Gastrocnemius medialis (tissue), 4 donors: ENCODE data around the gene KLHL35. TPM values are rescaled to one million over a fixed set of nuclear protein-coding genes. Genes with fewer than 3 reads are reported as not detected.
"Not testable (repeated sequence)": the region's sequence is repeated elsewhere in the genome, so short reads cannot be mapped to it uniquely, and the experiment has no call there.

Source experiments
- ATAC-seq, 2 donors: fragments of 150-250 bp; one replicate each; pipeline ENCODE4 v1.9.1; 2016
- DNase-seq, 2 donors: peaks; one replicate each; pipeline ENCODE4 v3.0.0-alpha.2; 2019
- H3K27ac ChIP-seq, 4 donors: fragments of 200-600 bp; sonication (generic); 1 replicate in 1 of 4; 2 replicates in 3 of 4; pipeline ENCODE4 v1.5.1; 2016 to 2018; ENCODE audit warnings: mild to moderate bottlenecking in 2 of 4, moderate library complexity in 1 of 4
- H3K27me3 ChIP-seq, 3 donors: fragments of 200-600 bp; sonication (generic) in 2 of 3; 1 replicate in 1 of 3; 2 replicates in 2 of 3; pipeline versions ENCODE4 v1.5.1 to v1.6.0; 2016 to 2019; ENCODE audit warnings: mild to moderate bottlenecking in 1 of 3, moderate library complexity in 1 of 3
- H3K36me3 ChIP-seq, 2 donors: fragments of 200-600 bp; sonication (generic) in 1 of 2; one replicate each; pipeline ENCODE4 v1.5.1; 2017 to 2018
- H3K4me1 ChIP-seq, 2 donors: fragments of 200-600 bp; sonication (generic) in 1 of 2; one replicate each; pipeline ENCODE4 v1.5.1; 2016 to 2017; ENCODE audit warnings: mild to moderate bottlenecking in 2 of 2
- H3K4me3 ChIP-seq, 4 donors: fragments of 200-600 bp; sonication (generic) in 3 of 4; 1 replicate in 1 of 4; 2 replicates in 3 of 4; pipeline ENCODE4 v1.5.1; 2016 to 2019; ENCODE audit warnings: mild to moderate bottlenecking in 2 of 4
- H3K9me3 ChIP-seq, 3 donors: fragments of 200-600 bp; sonication (generic) in 2 of 3; 1 replicate in 1 of 3; 2 replicates in 2 of 3; pipeline ENCODE4 v1.5.1; 2016 to 2019
- POLR2A ChIP-seq, 2 donors: fragments of 450-650 bp; IDR thresholded peaks; one replicate each; pipeline ENCODE4 v1.6.1; 2017; ENCODE audit warnings: antibody characterized with exemption in 2 of 2, mild to moderate bottlenecking in 2 of 2, moderate library complexity in 2 of 2
- in situ Hi-C, 4 donors: fragments of 200-750 bp; cut with MboI; loops; one replicate each; pipeline versions ENCODE4 v1.15.0 to v1.8.0; 2017; ENCODE audit warnings: low sequenced_read_pairs in 4 of 4
- intact Hi-C: fragments of 100-400 bp; cut with DNase I; formaldehyde crosslinking; loops from one replicate; pipeline ENCODE4 v1.15.1; 2023; ENCODE audit warnings: low total_unique reads
- total RNA-seq, 4 donors: library from RNA; depleted of rRNA; stranded (reverse); fragments of >200 nt; gene quantifications; one replicate each; pipeline versions ENCODE4 v1.1.0 to v1.2.3, GENCODE V29; 2016
- TF ChIP-seq, protein P1 (sequence below), 5 experiments: fragments of 450-650 bp in 3 of 5; fragments of 200-600 bp in 2 of 5; sonication (generic) in 2 of 5; IDR thresholded peaks in 4 of 5; conservative IDR thresholded peaks in 1 of 5; 1 replicate in 4 of 5; 2 replicates in 1 of 5; pipeline ENCODE4 v1.5.1; 2016 to 2019; ENCODE audit warnings: antibody characterized with exemption in 5 of 5, mild to moderate bottlenecking in 3 of 5, moderate library complexity in 3 of 5

Gene KLHL35
- total RNA-seq, 4 donors from 2014 or later = 0.53 to 1.8 (median 1.0) TPM; not detected in 1

DNA sequence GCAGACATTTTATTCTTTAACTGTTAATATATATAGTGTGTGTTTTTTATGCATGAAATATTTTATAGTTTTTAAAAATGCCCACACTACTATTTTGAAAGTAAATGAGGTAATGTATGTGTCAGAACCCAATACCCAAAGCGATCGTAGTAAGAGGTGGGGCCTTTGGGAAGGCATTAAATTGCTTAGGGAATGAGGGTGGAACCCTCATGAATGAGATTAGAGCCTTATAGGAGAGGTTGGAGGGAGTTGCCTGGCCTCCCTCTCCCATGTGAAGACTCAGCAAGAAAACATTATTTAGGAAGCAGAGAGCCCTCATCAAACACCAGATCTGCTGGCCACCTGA is 11.1 kb downstream of the KLHL35 start:
- DNase-seq (no peak), ATAC-seq (no peak)
- Histone ChIP-seq H3K4me1 (no peaks in the 10 kb centered on the region), H3K27me3 (no peaks in the 10 kb centered on the region), H3K36me3 (no peaks in the 10 kb centered on the region), H3K4me3 (no peak overlapping the region), H3K27ac (no peak overlapping the region), H3K9me3 (no peaks in the 10 kb centered on the region)
- intact Hi-C loops = no loop called here
- in situ Hi-C loops = no loop called here
- TF ChIP-seq, protein P1, sequence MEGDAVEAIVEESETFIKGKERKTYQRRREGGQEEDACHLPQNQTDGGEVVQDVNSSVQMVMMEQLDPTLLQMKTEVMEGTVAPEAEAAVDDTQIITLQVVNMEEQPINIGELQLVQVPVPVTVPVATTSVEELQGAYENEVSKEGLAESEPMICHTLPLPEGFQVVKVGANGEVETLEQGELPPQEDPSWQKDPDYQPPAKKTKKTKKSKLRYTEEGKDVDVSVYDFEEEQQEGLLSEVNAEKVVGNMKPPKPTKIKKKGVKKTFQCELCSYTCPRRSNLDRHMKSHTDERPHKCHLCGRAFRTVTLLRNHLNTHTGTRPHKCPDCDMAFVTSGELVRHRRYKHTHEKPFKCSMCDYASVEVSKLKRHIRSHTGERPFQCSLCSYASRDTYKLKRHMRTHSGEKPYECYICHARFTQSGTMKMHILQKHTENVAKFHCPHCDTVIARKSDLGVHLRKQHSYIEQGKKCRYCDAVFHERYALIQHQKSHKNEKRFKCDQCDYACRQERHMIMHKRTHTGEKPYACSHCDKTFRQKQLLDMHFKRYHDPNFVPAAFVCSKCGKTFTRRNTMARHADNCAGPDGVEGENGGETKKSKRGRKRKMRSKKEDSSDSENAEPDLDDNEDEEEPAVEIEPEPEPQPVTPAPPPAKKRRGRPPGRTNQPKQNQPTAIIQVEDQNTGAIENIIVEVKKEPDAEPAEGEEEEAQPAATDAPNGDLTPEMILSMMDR (IDR thresholded peaks at IDR 0.05 in 4 of 5, conservative IDR thresholded peaks at IDR 0.05 in 1 of 5) = no peak
- TF ChIP-seq POLR2A (IDR thresholded peaks at IDR 0.05) = no peak

- Histone ChIP-seq H3K27ac (no peak overlapping the region), H3K4me3 (no peak overlapping the region), H3K9me3 (no peaks in the 10 kb centered on the region), H3K4me1 (no peaks in the 10 kb centered on the region), H3K36me3 (no peaks in the 10 kb centered on the region), H3K27me3 (no peaks in the 10 kb centered on the region)
- intact Hi-C loops = no loop called here
- in situ Hi-C loops = no loop called here
- TF ChIP-seq POLR2A (IDR thresholded peaks at IDR 0.05) = no peak
- TF ChIP-seq, protein P1 (IDR thresholded peaks at IDR 0.05 in 4 of 5, conservative IDR thresholded peaks at IDR 0.05 in 1 of 5) = no peak
- ATAC-seq (no peak), DNase-seq (no peak)
These were observed 11.9 kb downstream of the KLHL35 start for GRCh38 chr11:75421035-75421602.

DNA sequence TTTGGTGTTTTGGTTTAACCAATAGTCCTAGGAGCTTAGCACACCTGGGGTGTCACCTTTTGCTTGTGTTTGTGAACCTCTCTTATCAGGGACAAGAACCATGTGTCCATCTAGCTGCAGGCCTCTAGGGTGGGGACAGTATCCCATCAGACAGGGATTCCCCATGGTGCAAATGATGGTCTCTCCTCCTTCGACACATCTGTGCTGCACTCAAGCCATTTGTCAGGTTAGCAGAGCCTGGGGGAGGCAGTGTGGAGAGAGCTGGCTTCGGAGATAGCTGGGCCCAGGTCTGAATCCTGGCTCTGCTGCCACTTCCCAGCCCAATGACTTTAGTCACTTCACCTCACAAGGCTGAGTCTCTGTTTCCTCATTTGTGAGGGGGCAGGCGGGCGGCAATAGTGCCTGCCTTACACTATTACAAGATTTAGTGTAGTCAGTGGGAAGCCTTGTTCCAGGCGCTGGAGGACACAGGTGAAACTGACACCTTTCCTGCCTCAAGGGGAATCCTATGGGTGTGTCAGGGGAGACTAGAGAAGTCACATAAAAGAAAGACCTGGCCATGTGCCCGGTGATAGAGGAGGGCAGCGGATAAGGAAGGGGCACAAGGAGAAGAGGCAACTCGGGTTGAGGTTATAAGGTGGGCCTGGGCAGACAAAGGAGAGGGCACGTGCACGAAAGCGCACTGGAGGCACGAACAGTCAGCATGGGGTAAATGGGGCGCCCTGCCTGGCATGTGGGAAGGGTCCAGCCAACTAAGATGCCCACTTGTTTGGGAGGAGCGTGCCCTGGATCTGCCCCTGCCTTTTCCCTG is 12.6 kb downstream of the KLHL35 start:
- H3K27ac ChIP-seq = no peak overlapping the region

GRCh38 chr11:75413864-75414263 is 19.1 kb downstream of the KLHL35 start:
- DNase-seq (peak; percentile 42 to 80), ATAC-seq (peak; percentile 85 to 87)
- in situ Hi-C loops (no loop called here), intact Hi-C loops (no loop called here)
- Histone ChIP-seq H3K4me3 (no peak overlapping the region), H3K27ac (peak overlapping the region; percentile 65 to 79 (median 70)), H3K4me1 (peaks cover 3 to 23% of the 10 kb centered on the region in 2 donors), H3K27me3 (no peaks in the 10 kb centered on the region), H3K9me3 (no peaks in the 10 kb centered on the region), H3K36me3 (peaks cover 0 to 10% of the 10 kb centered on the region in 2 donors)
- TF ChIP-seq, protein P1 (IDR thresholded peaks at IDR 0.05 in 4 of 5, conservative IDR thresholded peaks at IDR 0.05 in 1 of 5) = no peak
- no peak for TF ChIP-seq POLR2A (IDR thresholded peaks at IDR 0.05)

More for the DNA sequence above, 12.6 kb downstream of the KLHL35 start:
- in situ Hi-C loops = no loop called here
- DNase-seq = no peak
- Histone ChIP-seq H3K36me3 (no peaks in the 10 kb centered on the region), H3K4me1 (no peaks in the 10 kb centered on the region), H3K9me3 (no peaks in the 10 kb centered on the region), H3K27me3 (no peaks in the 10 kb centered on the region), H3K4me3 (no peak overlapping the region)
- intact Hi-C loops = no loop called here
- no peak for ATAC-seq
- TF ChIP-seq, protein P1 (IDR thresholded peaks at IDR 0.05 in 4 of 5, conservative IDR thresholded peaks at IDR 0.05 in 1 of 5) = no peak
- TF ChIP-seq POLR2A (IDR thresholded peaks at IDR 0.05) = no peak

GRCh38 chr11:75413146-75413545 is 19.9 kb downstream of the KLHL35 start:
- DNase-seq, H3K4me3 ChIP-seq, in situ Hi-C loops, intact Hi-C loops, H3K9me3 ChIP-seq, H3K27me3 ChIP-seq: not testable (repeated sequence)
- H3K36me3 ChIP-seq = peaks cover 0 to 10% of the 10 kb centered on the region in 2 donors
- peak overlapping the region; percentile 65 to 79 (median 70) for H3K27ac ChIP-seq
- H3K4me1 ChIP-seq = peaks cover 3 to 26% of the 10 kb centered on the region in 2 donors
- ATAC-seq = peak in 1 of 2 donors; percentile 1

- intact Hi-C loops, H3K9me3 ChIP-seq, H3K27ac ChIP-seq, H3K4me3 ChIP-seq, H3K27me3 ChIP-seq, DNase-seq, ATAC-seq, in situ Hi-C loops: not testable (repeated sequence)
- H3K36me3 ChIP-seq = peaks cover 2 to 34% of the 10 kb centered on the region in 2 donors
- peaks cover 3 to 25% of the 10 kb centered on the region in 2 donors for H3K4me1 ChIP-seq
These were observed 23.0 kb downstream of the KLHL35 start for GRCh38 chr11:75409971-75410370.
